DMS153 treated with DMSO at 0.1 percent for 48 hours (cell line): Measurements from ENCODE around the gene CWC15.
"Not testable (repeated sequence)": the region's sequence is repeated elsewhere in the genome, so short reads cannot be mapped to it uniquely, and the experiment has no call there.

Experiments used
- DNase-seq: peaks from one replicate; lab custom pipeline; 2025; ENCODE audit not compliant: unreplicated experiment; lab: John Stamatoyannopoulos, UW

Gene CWC15

DNA sequence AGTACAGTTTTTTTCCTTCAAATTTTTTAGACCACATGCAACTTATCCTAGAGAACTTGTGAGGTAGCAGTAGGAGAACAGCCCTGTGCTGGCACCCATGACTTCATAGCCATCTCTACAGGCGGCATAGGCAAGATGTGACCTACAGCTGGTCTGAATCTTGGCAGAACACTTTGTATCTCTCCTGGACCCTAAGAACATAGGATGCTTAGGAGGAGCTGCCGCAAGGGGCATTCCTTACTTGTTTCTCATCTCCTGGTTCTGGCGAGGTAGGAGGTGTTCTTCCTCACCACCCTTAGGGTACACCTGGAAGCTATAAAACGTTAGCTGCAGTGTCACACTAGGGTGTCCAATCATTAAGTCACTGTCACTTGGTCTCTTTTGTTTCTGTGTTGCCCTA, 16.4 kb downstream of the CWC15 start:
- no peak for DNase-seq

DNA sequence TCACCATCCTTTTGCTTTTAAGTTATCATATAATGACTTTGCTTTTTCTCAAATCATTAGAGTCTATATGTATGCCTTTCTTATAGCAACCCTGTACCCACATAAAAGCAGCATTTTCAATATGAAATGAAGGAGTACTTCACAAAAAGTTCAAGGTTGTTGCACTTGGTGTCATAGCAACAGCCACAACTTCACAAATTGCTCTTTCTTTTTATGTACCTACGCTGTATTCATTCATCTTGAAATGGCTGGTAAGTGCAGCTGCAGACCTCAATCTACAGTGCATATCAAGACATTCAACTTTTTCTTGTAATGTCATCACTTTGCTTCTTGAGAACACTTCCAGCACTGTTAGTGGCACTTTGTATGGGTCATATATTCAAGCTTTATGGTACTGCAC, 18.6 kb downstream of the CWC15 start:
- no peak for DNase-seq

- no peak for DNase-seq
These were observed 25.2 kb downstream of the CWC15 start for GRCh38 chr11:94948070-94948617.

GRCh38 chr11:94946812-94947211, 26.5 kb downstream of the CWC15 start:
- DNase-seq = no peak

DNA sequence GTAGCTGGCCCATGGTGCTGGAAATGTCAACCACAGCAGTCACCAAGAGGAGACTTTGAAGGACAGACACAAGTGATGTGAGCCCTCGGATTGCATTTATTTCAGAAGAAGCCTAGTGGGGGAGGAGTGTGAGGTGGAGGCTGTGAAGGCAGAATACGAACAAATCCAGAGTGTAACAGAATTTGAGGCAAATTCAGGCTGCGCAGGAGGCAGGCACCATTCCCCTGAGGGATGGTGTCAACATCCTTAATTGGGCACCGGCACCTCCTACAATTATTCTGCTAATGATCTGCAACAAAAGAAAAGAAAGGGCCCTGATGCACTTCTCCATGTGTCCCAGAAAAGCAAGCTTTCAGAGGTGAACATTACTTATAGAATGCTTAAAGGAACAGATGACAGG, 32.2 kb downstream of the CWC15 start:
- DNase-seq = no peak

DNA sequence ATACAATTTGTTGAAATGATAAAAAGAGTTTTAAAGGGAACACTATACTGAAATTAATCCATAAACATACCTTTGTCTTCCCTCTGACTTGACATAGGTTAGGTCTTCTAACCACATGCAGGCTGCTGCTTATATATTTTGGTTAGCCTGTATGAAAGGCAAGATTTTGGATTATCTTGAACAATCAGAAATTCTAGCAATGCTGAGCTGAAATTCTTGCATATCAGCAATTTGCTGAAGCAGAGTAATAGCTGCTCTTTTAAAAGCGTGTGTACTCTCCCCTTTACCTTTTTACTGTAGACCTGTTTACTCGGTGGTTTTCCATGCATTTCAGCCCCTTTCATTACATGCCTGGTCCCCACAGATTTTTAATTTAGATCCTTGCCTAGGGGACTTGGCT, 34.0 kb downstream of the CWC15 start:
- DNase-seq = no peak

DNA sequence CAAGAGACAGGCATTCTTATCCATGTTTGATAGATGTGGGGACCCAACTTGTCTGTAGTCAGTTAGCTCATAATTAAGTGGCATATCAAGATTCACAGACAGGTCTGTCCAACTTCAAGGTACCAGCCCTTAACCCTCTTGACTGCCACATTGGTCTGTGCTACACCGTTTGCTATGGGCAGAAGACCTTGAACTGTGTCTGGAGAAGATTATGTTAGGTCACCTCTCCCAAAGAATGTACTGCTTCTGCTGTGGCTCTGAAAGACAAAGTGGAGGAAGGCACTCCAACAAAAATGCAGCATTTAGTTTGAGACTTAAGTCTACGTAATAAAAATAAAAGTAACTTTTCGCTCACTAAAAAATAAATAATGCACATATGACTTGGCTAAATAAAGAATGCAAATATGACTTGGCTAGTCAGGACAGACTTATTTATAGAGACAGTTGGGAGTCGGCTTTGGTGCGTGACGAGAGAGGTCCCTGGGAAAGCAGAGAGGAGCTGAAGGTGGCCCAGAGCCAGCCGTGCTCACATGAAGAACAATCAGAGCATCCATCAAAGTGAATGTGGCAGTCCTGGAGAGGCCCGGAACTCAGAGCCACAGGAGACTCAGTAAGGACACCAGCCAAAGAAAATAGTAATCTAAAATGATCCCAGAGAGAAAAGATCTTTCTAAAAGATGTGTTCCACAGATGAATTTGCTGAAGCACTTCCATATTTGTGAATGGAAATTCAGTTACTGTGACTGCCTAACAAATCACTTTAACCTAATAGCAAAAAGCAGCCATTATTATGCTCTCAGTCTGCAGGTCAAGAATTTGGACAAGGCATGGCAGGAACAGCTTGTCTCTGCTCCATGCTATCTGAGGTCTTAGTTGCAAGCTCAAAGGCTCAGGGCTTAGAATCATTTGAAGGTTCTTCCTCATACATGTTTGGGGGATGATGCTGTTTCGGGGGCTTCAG, 35.0 kb downstream of the CWC15 start:
- DNase-seq = peak; percentile 13

DNA sequence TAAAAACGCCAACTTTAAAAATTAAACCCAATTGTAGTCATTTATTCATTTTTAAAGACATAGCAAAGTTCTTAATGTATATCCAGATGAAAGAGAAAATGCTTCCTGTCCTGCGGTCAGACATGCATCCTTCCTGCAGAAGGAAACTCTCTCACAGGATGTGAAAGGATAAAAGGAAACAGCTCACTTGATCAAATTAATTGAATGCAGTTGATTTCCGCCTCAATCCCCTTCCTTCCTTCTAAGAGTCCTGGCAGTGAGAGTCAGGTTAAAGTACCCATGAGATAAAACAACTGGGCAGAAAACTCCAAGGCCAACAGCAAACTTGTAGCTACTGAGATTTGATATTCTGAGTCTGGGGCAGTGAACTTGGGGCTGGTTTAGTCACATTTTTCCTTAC, 38.5 kb downstream of the CWC15 start:
- DNase-seq = no peak

- DNase-seq = no peak
These were observed 39.0 kb downstream of the CWC15 start for GRCh38 chr11:94934362-94934761.

DNA sequence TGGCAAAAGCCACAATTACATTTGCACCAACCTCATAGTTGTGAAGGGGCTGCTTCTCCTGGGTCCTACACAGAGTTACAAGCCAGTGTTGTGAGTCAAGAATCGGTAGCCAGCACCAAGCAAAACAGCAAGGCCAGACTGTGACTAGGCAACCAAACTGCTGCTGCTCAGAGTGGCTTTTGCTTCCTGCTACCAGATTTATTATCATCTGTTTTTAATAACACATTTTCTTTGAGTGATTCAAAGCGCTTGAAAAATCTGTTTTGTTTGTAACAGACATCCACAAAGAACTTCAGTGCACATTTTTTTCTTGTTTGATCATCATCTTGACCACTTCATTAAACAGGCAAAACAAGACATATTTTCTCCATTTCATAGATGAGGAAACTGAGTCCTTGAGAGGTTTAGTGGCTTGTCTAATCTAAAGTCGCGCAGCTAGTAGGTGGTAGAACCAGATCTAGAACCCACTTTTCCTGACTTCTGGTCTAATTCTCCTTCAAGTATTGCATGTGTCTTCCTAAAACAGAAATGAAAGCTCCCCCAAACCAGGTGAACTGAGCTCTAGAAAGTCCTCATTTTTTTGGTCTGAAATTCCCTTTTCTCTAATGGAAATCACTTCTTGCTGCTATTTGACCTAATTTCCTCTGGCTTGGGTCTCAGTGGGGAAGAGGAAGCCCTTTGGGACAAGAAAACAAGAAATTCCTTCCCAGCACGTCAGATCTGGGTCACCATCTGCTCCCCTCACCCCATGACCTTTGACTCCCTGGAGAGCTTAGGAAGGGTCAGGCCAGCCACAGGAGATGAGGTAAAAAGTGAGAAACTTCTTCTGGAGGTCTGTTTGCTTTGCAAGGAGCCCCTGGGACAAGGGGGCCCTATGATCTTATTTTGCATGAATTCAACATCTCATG, 39.9 kb downstream of the CWC15 start:
- no peak for DNase-seq

DNA sequence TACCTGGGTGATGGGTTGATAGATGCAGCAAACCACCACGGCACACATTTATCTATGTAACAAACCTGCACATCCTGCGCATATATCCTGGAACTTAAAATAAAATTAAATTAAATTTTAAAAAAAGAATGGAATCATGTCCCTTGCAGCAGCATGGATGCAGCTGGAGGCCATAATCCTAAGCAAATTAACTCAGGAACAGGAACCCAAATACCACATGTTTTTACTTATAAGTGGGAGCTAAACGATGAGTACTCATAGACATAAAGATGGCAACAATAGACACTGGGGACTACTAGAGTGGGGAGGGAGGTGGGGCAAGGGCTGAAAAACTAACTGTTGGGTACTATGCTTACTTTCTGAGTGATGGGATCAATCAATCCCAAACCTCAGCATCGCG, 40.9 kb downstream of the CWC15 start:
- DNase-seq = no peak

DNA sequence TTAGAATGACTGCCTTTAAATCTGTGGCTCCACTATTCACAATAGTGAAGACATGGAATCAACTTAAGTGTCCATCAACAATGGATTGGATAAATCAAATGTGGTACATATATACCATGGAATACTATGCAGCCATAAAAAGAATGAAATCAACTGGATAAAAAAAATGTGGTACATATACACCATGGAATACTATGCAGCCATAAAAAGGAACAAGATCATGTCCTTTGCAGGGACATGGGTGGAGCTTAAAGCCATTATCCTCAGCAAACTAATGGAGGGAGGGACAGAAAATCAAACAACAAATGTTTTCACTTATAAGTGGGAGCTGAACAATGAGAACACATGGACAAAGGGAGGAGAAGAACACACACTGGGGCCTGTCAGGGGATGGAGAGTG, 41.3 kb downstream of the CWC15 start:
- not testable (repeated sequence) for DNase-seq

GRCh38 chr11:94928117-94928990, 45.0 kb downstream of the CWC15 start:
- no peak for DNase-seq

- DNase-seq = no peak
These were observed 46.6 kb downstream of the CWC15 start for GRCh38 chr11:94926698-94927237.

- DNase-seq = no peak
These were observed 47.1 kb downstream of the CWC15 start for GRCh38 chr11:94926271-94926625.

DNA sequence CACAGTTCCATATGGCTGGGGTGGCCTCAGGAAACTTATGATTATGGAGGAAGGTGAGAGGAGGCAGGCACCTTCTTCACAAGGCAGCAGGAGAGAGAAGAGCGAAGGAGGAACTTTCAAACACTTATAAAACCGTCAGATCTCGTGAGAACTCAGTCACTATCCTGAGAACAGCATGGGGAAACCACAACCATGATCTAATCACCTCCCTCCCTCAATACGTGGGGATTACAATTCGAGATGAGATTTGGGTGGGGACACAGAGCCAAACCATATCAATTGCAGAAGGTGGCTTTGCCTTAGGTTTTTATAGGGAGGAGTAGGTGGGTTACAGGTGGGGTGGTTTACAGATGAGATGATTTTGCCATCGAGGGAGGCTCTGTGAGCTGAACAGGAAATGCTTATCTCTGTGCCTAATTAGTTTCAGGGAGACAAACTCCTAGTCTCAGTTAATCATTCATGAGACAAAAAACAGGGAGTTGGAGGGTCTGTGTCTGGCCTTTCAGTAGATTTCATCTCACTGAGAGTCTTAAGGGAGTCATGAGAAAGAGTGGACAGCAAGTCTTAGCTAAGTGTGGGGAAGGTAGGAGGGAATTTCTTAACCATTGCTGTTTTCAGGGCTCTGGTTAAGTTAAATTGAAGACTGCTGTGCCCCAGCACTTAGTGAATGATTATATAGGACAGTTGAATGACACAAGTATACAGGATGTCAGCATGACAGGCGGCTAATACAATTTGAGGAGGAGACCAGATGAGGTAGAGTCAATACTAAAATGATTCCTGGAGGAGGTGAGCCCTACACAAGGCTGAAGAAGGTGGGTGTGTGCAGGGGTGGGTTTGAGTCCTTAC, 47.7 kb downstream of the CWC15 start:
- DNase-seq = no peak

GRCh38 chr11:94924612-94925011, 48.7 kb downstream of the CWC15 start:
- no peak for DNase-seq

- DNase-seq = no peak
These were observed 49.2 kb downstream of the CWC15 start for GRCh38 chr11:94924171-94924572.

- no peak for DNase-seq
These were observed 50.4 kb downstream of the CWC15 start for GRCh38 chr11:94923004-94923334.
